ENCODE data around the gene ZAR1. TPM values are rescaled to one million over a fixed set of nuclear protein-coding genes. Genes with fewer than 3 reads are reported as not detected.

ZAR1 gene
- total RNA-seq, 1 donor from 2014 or later, result 2.5 TPM

DNA sequence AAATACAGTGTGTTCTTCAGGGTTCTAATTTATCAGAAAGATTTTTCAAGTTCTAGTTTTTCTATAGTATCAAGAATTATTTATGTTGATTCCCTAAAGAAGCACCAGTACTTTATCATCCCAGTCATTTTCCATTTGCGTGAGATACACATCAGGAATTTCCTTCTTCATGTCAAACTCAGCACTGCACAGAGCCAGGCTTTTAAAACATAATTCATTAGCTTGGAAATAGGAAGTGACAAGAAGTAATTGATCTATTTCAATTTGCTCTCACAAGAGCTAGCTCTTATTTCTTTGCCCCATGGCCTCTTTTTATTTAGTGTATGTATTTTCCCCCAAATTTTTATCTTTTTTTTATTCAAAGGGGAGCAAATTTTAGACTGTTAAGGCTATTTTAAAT, 19.9 kb upstream of the ZAR1 start:
- no peak overlapping the region for H3K27ac ChIP-seq
- no peak for TF ChIP-seq POLR2AphosphoS5 (IDR thresholded peaks at IDR 0.05; ENCODE audit: insufficient read depth in 1 of 2, low read depth in 1 of 2)
- TF ChIP-seq POLR2A (IDR thresholded peaks at IDR 0.05), result no peak
- TF ChIP-seq, protein P1, sequence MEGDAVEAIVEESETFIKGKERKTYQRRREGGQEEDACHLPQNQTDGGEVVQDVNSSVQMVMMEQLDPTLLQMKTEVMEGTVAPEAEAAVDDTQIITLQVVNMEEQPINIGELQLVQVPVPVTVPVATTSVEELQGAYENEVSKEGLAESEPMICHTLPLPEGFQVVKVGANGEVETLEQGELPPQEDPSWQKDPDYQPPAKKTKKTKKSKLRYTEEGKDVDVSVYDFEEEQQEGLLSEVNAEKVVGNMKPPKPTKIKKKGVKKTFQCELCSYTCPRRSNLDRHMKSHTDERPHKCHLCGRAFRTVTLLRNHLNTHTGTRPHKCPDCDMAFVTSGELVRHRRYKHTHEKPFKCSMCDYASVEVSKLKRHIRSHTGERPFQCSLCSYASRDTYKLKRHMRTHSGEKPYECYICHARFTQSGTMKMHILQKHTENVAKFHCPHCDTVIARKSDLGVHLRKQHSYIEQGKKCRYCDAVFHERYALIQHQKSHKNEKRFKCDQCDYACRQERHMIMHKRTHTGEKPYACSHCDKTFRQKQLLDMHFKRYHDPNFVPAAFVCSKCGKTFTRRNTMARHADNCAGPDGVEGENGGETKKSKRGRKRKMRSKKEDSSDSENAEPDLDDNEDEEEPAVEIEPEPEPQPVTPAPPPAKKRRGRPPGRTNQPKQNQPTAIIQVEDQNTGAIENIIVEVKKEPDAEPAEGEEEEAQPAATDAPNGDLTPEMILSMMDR (IDR thresholded peaks at IDR 0.05), result no peak
- H3K27me3 ChIP-seq, result no peaks in the 10 kb centered on the region
- no peaks in the 10 kb centered on the region for H3K9me3 ChIP-seq
- H3K36me3 ChIP-seq, result no peaks in the 10 kb centered on the region
- intact Hi-C loops (cut with DNase I), result no loop called here
- no peak for DNase-seq (ENCODE audit: extremely low spot score in 2 of 2)
- no peak overlapping the region for H3K4me3 ChIP-seq
- no peaks in the 10 kb centered on the region for H3K4me1 ChIP-seq

DNA sequence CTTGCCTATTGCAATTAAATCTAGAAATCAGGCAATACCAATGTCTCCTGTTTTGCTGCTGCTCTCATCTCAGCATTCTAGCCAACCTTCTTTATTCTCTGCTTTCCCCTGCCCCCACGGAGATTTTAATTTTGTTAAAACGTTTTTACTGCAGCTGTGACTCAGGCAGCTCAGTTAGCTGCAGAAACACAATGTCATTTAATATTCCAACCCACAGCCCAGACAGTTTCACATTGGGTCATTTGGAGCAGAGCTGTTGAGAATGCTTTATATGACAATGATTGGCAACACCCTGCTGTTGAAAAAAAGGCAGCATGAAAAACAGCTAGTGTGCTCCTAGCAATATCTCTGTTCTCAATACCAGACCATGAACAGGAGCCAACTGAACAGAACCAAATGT, 19.5 kb upstream of the ZAR1 start:
- Histone ChIP-seq H3K27me3 (no peaks in the 10 kb centered on the region), H3K36me3 (no peaks in the 10 kb centered on the region), H3K4me1 (no peaks in the 10 kb centered on the region), H3K9me3 (no peaks in the 10 kb centered on the region), H3K27ac (no peak overlapping the region), H3K4me3 (no peak overlapping the region)
- no peak for TF ChIP-seq POLR2AphosphoS5 (IDR thresholded peaks at IDR 0.05; ENCODE audit: insufficient read depth in 1 of 2, low read depth in 1 of 2)
- TF ChIP-seq POLR2A (IDR thresholded peaks at IDR 0.05), result no peak
- TF ChIP-seq, protein P1 (IDR thresholded peaks at IDR 0.05), result no peak
- intact Hi-C loops (cut with DNase I), result no loop called here
- no peak for DNase-seq (ENCODE audit: extremely low spot score in 2 of 2)

DNA sequence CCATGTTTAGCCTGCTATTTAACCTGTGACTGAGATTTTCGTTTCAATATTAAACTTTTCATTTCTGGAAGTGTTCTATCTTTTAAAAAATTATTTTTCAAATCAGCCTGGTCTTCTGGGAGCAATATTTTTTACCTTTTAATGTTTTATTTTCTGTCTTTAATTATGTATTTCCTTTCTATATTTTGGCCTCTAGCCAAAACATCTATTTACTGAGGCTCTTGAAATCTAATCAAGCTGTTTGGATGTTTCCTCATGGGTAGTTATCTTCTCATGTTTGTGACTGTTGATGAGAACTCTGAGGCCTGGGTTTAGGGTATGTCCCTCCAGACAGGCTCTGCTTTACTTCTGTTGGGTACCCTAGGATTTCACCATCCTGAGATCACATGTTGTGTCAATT, 17.3 kb upstream of the ZAR1 start:
- H3K27ac ChIP-seq, result no peak overlapping the region
- H3K4me1 ChIP-seq, result no peaks in the 10 kb centered on the region
- H3K36me3 ChIP-seq, result no peaks in the 10 kb centered on the region
- intact Hi-C loops (cut with DNase I), result no loop called here
- no peak for DNase-seq (ENCODE audit: extremely low spot score in 2 of 2)
- TF ChIP-seq, protein P1 (IDR thresholded peaks at IDR 0.05), result no peak
- no peak for TF ChIP-seq POLR2A (IDR thresholded peaks at IDR 0.05)
- no peak for TF ChIP-seq POLR2AphosphoS5 (IDR thresholded peaks at IDR 0.05; ENCODE audit: insufficient read depth in 1 of 2, low read depth in 1 of 2)
- H3K27me3 ChIP-seq, result no peaks in the 10 kb centered on the region
- no peaks in the 10 kb centered on the region for H3K9me3 ChIP-seq
- H3K4me3 ChIP-seq, result no peak overlapping the region

DNA sequence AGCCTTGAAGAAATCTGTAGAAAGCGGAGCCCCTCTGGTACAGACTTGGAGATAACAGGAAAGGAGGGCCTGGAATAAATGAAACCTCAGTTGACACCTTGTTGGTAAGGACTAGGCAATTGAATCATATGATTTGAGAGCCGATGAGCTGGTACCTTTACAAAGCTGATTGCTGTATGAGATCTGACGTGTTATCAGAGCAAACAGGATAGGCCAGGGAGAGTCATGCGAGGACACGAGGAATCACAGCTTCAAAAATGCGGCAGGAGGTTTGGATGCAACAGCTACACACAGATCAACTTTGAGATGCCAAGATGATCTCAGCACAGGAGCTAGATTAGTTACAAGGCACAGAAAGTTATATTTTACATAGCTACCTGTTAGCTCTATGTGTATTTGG, 14.3 kb upstream of the ZAR1 start:
- Histone ChIP-seq H3K9me3 (no peaks in the 10 kb centered on the region), H3K36me3 (no peaks in the 10 kb centered on the region), H3K4me1 (no peaks in the 10 kb centered on the region), H3K27ac (no peak overlapping the region), H3K27me3 (no peaks in the 10 kb centered on the region), H3K4me3 (no peak overlapping the region)
- no peak for DNase-seq (ENCODE audit: extremely low spot score in 2 of 2)
- no peak for TF ChIP-seq POLR2AphosphoS5 (IDR thresholded peaks at IDR 0.05; ENCODE audit: insufficient read depth in 1 of 2, low read depth in 1 of 2)
- TF ChIP-seq, protein P1 (IDR thresholded peaks at IDR 0.05), result no peak
- no peak for TF ChIP-seq POLR2A (IDR thresholded peaks at IDR 0.05)
- intact Hi-C loops (cut with DNase I), result no loop called here

DNA sequence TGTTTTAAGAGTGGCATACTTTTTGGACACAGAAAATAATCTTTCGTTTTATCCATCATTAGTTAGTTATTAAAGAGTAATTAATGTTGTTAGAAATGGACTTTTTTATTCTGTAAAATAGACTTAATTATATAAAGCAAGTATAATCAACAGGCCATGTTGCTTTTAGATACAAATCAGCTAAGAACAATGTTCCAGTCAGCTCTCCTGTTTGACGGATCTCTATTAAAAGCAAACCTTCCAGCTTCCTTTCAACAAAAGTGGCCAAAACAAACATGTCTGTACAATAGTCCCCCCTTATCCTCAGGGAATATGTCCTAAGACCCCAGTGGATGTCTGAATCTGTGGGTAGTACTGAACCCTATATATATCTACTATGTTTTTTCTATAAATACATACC, 11.8 kb upstream of the ZAR1 start:
- Histone ChIP-seq H3K27ac (no peak overlapping the region), H3K36me3 (no peaks in the 10 kb centered on the region), H3K9me3 (no peaks in the 10 kb centered on the region), H3K4me3 (no peak overlapping the region), H3K4me1 (no peaks in the 10 kb centered on the region), H3K27me3 (no peaks in the 10 kb centered on the region)
- TF ChIP-seq, protein P1 (IDR thresholded peaks at IDR 0.05), result no peak
- no peak for TF ChIP-seq POLR2A (IDR thresholded peaks at IDR 0.05)
- no peak for TF ChIP-seq POLR2AphosphoS5 (IDR thresholded peaks at IDR 0.05; ENCODE audit: insufficient read depth in 1 of 2, low read depth in 1 of 2)
- intact Hi-C loops (cut with DNase I), result no loop called here
- DNase-seq (ENCODE audit: extremely low spot score in 2 of 2), result no peak

Measured in vagina (tissue), 2 donors.